B cell (primary cell): Measurements from ENCODE around the gene SLC49A3. TPM values are rescaled to one million over a fixed set of nuclear protein-coding genes. Genes with fewer than 3 reads are reported as not detected.
"Not testable (repeated sequence)": the region's sequence is repeated elsewhere in the genome, so short reads cannot be mapped to it uniquely, and the experiment has no call there.

ENCODE experiments used
- ATAC-seq: fragments of 200-7000 bp; cut with Tn5 transposase; one replicate; pipeline ENCODE4 v1.10.0; 2021; ENCODE audit warnings: low read depth, mild to moderate bottlenecking, moderate number of reproducible peaks, moderate library complexity
- CTCF ChIA-PET: fragments of 350-600 bp; sonication (Branson Sonifier 250); formaldehyde crosslinking; loops from one replicate; lab custom pipeline; 2021; ENCODE audit warnings: antibody characterized with exemption, inconsistent platforms; lab: Charles Lee
- POLR2A ChIA-PET: fragments of 350-600 bp; sonication (Branson Sonifier 250); formaldehyde crosslinking; loops from one replicate; lab custom pipeline; 2021; ENCODE audit warnings: antibody characterized with exemption; lab: Charles Lee
- DNase-seq: peaks from one replicate; pipeline ENCODE4 v3.0.0; 2013
- H2AFZ ChIP-seq: 2 replicates; pipeline ENCODE4 v1.6.1; 2012; ENCODE audit warnings: mild to moderate bottlenecking, low read depth, low read length; ENCODE audit not compliant: insufficient read depth, poor library complexity, severe bottlenecking
- H3K27ac ChIP-seq, 2 donors: 1 replicate in 1 of 2; 2 replicates in 1 of 2; pipeline ENCODE4 v1.5.1; 2012 to 2013; ENCODE audit warnings: low read length in 2 of 2, mild to moderate bottlenecking in 2 of 2, moderate library complexity in 1 of 2
- H3K27me3 ChIP-seq, 4 experiments: fragments of 200-600 bp in 1 of 4; sonication (generic) in 1 of 4; replicated peaks in 1 of 4; 1 replicate in 2 of 4; 2 replicates in 2 of 4; pipeline versions ENCODE4 v1.6.1 to v1.7.0; 2013 to 2016; ENCODE audit warnings: low read length in 3 of 4, mild to moderate bottlenecking in 2 of 4, mixed read lengths in 1 of 4, moderate library complexity in 1 of 4; ENCODE audit not compliant: insufficient read depth in 4 of 4, control insufficient read depth in 3 of 4; ENCODE audit errors: control extremely low read depth in 1 of 4
- H3K36me3 ChIP-seq, 2 experiments: replicated peaks in 1 of 2; 1 replicate in 1 of 2; 2 replicates in 1 of 2; pipeline versions ENCODE4 v1.6.1 to v1.7.1; 2013; ENCODE audit warnings: low read length in 1 of 2; ENCODE audit not compliant: insufficient read depth in 2 of 2, control insufficient read depth in 1 of 2; ENCODE audit errors: control extremely low read depth in 1 of 2, extremely low read depth in 1 of 2
- H3K4me1 ChIP-seq, 2 donors: fragments of 200-600 bp in 1 of 2; sonication (generic) in 1 of 2; 1 replicate in 1 of 2; 2 replicates in 1 of 2; pipeline versions ENCODE4 v1.5.1 to v1.6.1; 2013 to 2017; ENCODE audit warnings: low read length in 2 of 2; ENCODE audit not compliant: control insufficient read depth in 2 of 2, insufficient read depth in 2 of 2
- H3K4me2 ChIP-seq: replicated peaks from 2 replicates; pipeline ENCODE3; 2012; ENCODE audit warnings: mild to moderate bottlenecking, low read depth, low read length; ENCODE audit not compliant: poor library complexity, severe bottlenecking
- H3K4me3 ChIP-seq, 5 experiments: fragments of 200-600 bp in 1 of 5; sonication (generic) in 1 of 5; 1 replicate in 3 of 5; 2 replicates in 2 of 5; pipeline versions ENCODE4 v1.5.1 to v1.7.0; 2011 to 2016; ENCODE audit warnings: low read length in 4 of 5, mild to moderate bottlenecking in 4 of 5, low read depth in 2 of 5, control low read depth in 1 of 5, moderate library complexity in 1 of 5; ENCODE audit not compliant: insufficient read depth in 1 of 5; ENCODE audit errors: control extremely low read depth in 1 of 5, extremely low read depth in 1 of 5
- H3K79me2 ChIP-seq: fragments of 200-600 bp; sonication (generic); one replicate; pipeline ENCODE4 v1.6.0; 2016; ENCODE audit warnings: low read length; ENCODE audit not compliant: control insufficient read depth, insufficient read depth
- H3K9ac ChIP-seq: fragments of 200-600 bp; sonication (generic); 2 replicates; pipeline ENCODE4 v1.6.1; 2017; ENCODE audit warnings: mild to moderate bottlenecking, low read length, moderate library complexity
- H3K9me3 ChIP-seq, 3 donors: one replicate each; pipeline versions ENCODE4 v1.6.1 to v1.7.1; 2013; ENCODE audit warnings: low read length in 2 of 3; ENCODE audit not compliant: control insufficient read depth in 2 of 3, insufficient read depth in 1 of 3; ENCODE audit errors: control extremely low read depth in 1 of 3
- H4K20me1 ChIP-seq: 2 replicates; pipeline ENCODE4 v1.6.0; 2012; ENCODE audit warnings: mild to moderate bottlenecking, low read length; ENCODE audit not compliant: insufficient read depth, control insufficient read depth, poor library complexity, severe bottlenecking
- H3K27ac Mint-ChIP-seq: one replicate; pipeline ENCODE4 v1.8.0; 2021; ENCODE audit warnings: mixed read lengths
- H3K27me3 Mint-ChIP-seq: one replicate; pipeline ENCODE4 v1.8.0; 2021; ENCODE audit warnings: mixed read lengths
- H3K4me1 Mint-ChIP-seq: one replicate; pipeline ENCODE4 v1.8.0; 2021; ENCODE audit warnings: mixed read lengths
- H3K4me3 Mint-ChIP-seq: one replicate; pipeline ENCODE4 v1.8.0; 2021; ENCODE audit warnings: mixed read lengths
- H3K9me3 Mint-ChIP-seq: one replicate; pipeline ENCODE4 v1.8.0; 2022; ENCODE audit warnings: mixed read lengths; ENCODE audit not compliant: insufficient read depth
- CTCF ChIP-seq: fragments of 200-600 bp; IDR thresholded peaks from one replicate; pipeline ENCODE4 v1.8.0; 2022; ENCODE audit warnings: antibody characterized with exemption, mild to moderate bottlenecking
- EZH2 ChIP-seq: IDR thresholded peaks from 2 replicates; pipeline ENCODE4 v1.6.1; 2012; ENCODE audit warnings: borderline replicate concordance, low read depth, mild to moderate bottlenecking, moderate library complexity, low read length; ENCODE audit not compliant: insufficient read depth, poor library complexity, severe bottlenecking
- WGBS: methylation state at CpG from one replicate; pipeline ENCODE4 v1.1.5; 2013; ENCODE audit warnings: missing lambda C conversion rate; ENCODE audit not compliant: insufficient coverage; 5-methylcytosine and 5-hydroxymethylcytosine counted together
- intact Hi-C: fragments of 100-400 bp; cut with micrococcal nuclease; formaldehyde crosslinking; loops from one replicate; pipeline ENCODE4 v1.10.0; 2022
- polyA minus RNA-seq: library from RNA; depleted of rRNA, polyadenylated mRNA; stranded (reverse); fragments of >200 nt; gene quantifications from 2 replicates; pipeline ENCODE4 v1.2.3, GENCODE V29; 2012
- polyA plus RNA-seq: library from polyadenylated mRNA; depleted of rRNA; stranded (reverse); fragments of >200 nt; gene quantifications from 2 replicates; pipeline ENCODE4 v1.2.3, GENCODE V29; 2012
- total RNA-seq, 2 donors: library from RNA; stranded (reverse); fragments of 120-200 nt in 1 of 2; gene quantifications; 1 replicate in 1 of 2; 2 replicates in 1 of 2; pipeline versions ENCODE4 v1.2.3 to v1.2.4, GENCODE V29; 2013 to 2022

SLC49A3 gene
- total RNA-seq = 4.3 and 6.9 TPM in 2 replicates
- 0.72 TPM for total RNA-seq (2013)
- 1.3 and 2.0 TPM in 2 replicates for polyA plus RNA-seq
- polyA minus RNA-seq = 0.43 and 1.3 TPM in 2 replicates

- TF ChIP-seq EZH2 (no peak), CTCF (no peak)
- peaks cover 16% of the 10 kb centered on the region for H3K27me3 Mint-ChIP-seq
- H3K4me1 Mint-ChIP-seq = peaks cover 6% of the 10 kb centered on the region
- H3K27ac ChIP-seq = peak within 1 kb of the TSS in 1 of 2 donors; percentile 33
- intact Hi-C loops = no loop called here
- H3K36me3 ChIP-seq = no peaks in the 10 kb centered on the region
- peaks cover 0 to 3% (median 0%) of the 10 kb centered on the region in 3 donors for H3K9me3 ChIP-seq
- CTCF ChIA-PET = interaction anchor here (0.6 kb wide), 1 partner anchor 10 kb away, joined by 3 read pairs; no protein-coding TSS in a partner anchor
- H3K27ac Mint-ChIP-seq = no peak within 1 kb of the TSS
- H3K79me2 ChIP-seq = no peaks in the 10 kb centered on the region
- peaks cover 0 to 23% (median 2%) of the 10 kb centered on the region in 4 experiments for H3K27me3 ChIP-seq
- WGBS = 10% methylated on average over 58 of the region's 59 CpGs
- POLR2A ChIA-PET = no interaction called here
- peak within 1 kb of the TSS; percentile 83 for H3K4me2 ChIP-seq
- H4K20me1 ChIP-seq = no peaks in the 10 kb centered on the region
- peak within 1 kb of the TSS; percentile 73 for H2AFZ ChIP-seq
- H3K9ac ChIP-seq = peak within 1 kb of the TSS; percentile 49
- ATAC-seq (peak; percentile 51), DNase-seq (peak; percentile 46)
- peak within 1 kb of the TSS; percentile 54 for H3K4me3 Mint-ChIP-seq
- peaks cover 12 to 14% of the 10 kb centered on the region in 2 donors for H3K4me1 ChIP-seq
- no peaks in the 10 kb centered on the region for H3K9me3 Mint-ChIP-seq
- H3K4me3 ChIP-seq = peak within 1 kb of the TSS in 4 of 5 experiments; percentile 26 to 56 (median 46)
Measured at GRCh38 chr4:688854-689681, at the start of gene SLC49A3. SLC49A3 (minus strand) TSS chr4:689151; CDS start chr4:689127, 24 bp downstream.

- H3K4me2 ChIP-seq, DNase-seq, H2AFZ ChIP-seq, H3K9ac ChIP-seq, ATAC-seq, intact Hi-C loops, H4K20me1 ChIP-seq, POLR2A ChIA-PET, CTCF ChIA-PET, H3K4me1 ChIP-seq, H3K27ac Mint-ChIP-seq, H3K4me1 Mint-ChIP-seq, H3K9me3 Mint-ChIP-seq, H3K4me3 Mint-ChIP-seq, H3K9me3 ChIP-seq, H3K27ac ChIP-seq, H3K27me3 ChIP-seq, H3K79me2 ChIP-seq, H3K4me3 ChIP-seq, H3K27me3 Mint-ChIP-seq: not testable (repeated sequence)
- H3K36me3 ChIP-seq = peaks cover 0 to 61% of the 10 kb centered on the region in 2 experiments
- 96% methylated on average over 23 of the region's 34 CpGs for WGBS
Measured at GRCh38 chr4:736561-736960, 47.6 kb upstream of the SLC49A3 start.
